DND-41 (cell line): ENCODE measurements around the gene MED13.

Experiments used
- CTCF ChIP-seq: IDR thresholded peaks from 2 replicates; pipeline ENCODE4 v1.5.1; 2012; ENCODE audit warnings: borderline replicate concordance, low read length, moderate library complexity, mild to moderate bottlenecking; ENCODE audit not compliant: poor library complexity, severe bottlenecking; ENCODE audit errors: extremely low read depth
- EZH2 ChIP-seq: IDR thresholded peaks from 3 replicates; pipeline ENCODE4 v1.6.1; 2012; ENCODE audit warnings: borderline replicate concordance, low read depth, mild to moderate bottlenecking, moderate library complexity, low read length, inconsistent platforms; ENCODE audit not compliant: severe bottlenecking

- no peak for TF ChIP-seq CTCF
- TF ChIP-seq EZH2, result no peak
These were observed 40.2 kb downstream of the MED13 start for GRCh38 chr17:62024866-62025265.
